Astrocyte (in vitro differentiated cells and primary cell): Measurements from ENCODE around the gene HOXA5. TPM values are rescaled to one million over a fixed set of nuclear protein-coding genes. Genes with fewer than 3 reads are reported as not detected.
A peak's percentile ranks its signal among the peaks of the same experiment; 100 is the strongest.

ENCODE experiments used
- DNase-seq: peaks from one replicate; pipeline ENCODE4 v3.0.0-alpha.2; 2010; ENCODE audit warnings: low read depth
- FAIRE-seq: peaks from 2 replicates; lab custom pipeline; 2011; peaks lifted over from hg19 to GRCh38; lab: Jason Lieb, UNC
- H2AFZ ChIP-seq: 2 replicates; pipeline ENCODE4 v1.6.0; 2012; ENCODE audit warnings: low read depth, low read length, inconsistent platforms
- H3K27ac ChIP-seq: 2 replicates; pipeline ENCODE4 v1.5.1; 2011; ENCODE audit warnings: low read depth, low read length, inconsistent platforms
- H3K27me3 ChIP-seq: 2 replicates; pipeline ENCODE4 v1.6.0; 2011; ENCODE audit warnings: low read length, inconsistent platforms; ENCODE audit not compliant: insufficient read depth
- H3K36me3 ChIP-seq: 2 replicates; pipeline ENCODE4 v1.5.1; 2011; ENCODE audit warnings: low read length, inconsistent platforms; ENCODE audit not compliant: insufficient read depth
- H3K4me1 ChIP-seq: 2 replicates; pipeline ENCODE4 v1.5.1; 2011; ENCODE audit warnings: low read length, inconsistent platforms; ENCODE audit not compliant: insufficient read depth
- H3K4me2 ChIP-seq: 2 replicates; pipeline ENCODE4 v1.6.0; 2012; ENCODE audit warnings: low read length, inconsistent platforms
- H3K4me3 ChIP-seq: 2 replicates; pipeline ENCODE4 v1.5.1; 2011; ENCODE audit warnings: low read depth, mild to moderate bottlenecking, low read length, inconsistent platforms; ENCODE audit not compliant: insufficient read depth
- H3K79me2 ChIP-seq: 2 replicates; pipeline ENCODE4 v1.6.0; 2012; ENCODE audit warnings: mild to moderate bottlenecking, low read length, inconsistent platforms; ENCODE audit not compliant: insufficient read depth
- H3K9ac ChIP-seq: 2 replicates; pipeline ENCODE4 v1.6.0; 2012; ENCODE audit warnings: mild to moderate bottlenecking, low read length, inconsistent platforms
- H3K9me3 ChIP-seq: 2 replicates; pipeline ENCODE4 v1.5.1; 2012; ENCODE audit warnings: low read depth, mild to moderate bottlenecking, low read length, inconsistent platforms; ENCODE audit not compliant: insufficient read depth
- H4K20me1 ChIP-seq: 2 replicates; pipeline ENCODE4 v1.6.0; 2012; ENCODE audit warnings: low read length, inconsistent platforms; ENCODE audit not compliant: insufficient read depth
- H3K27ac Mint-ChIP-seq: one replicate; pipeline ENCODE4 v1.8.0; 2021; ENCODE audit warnings: mild to moderate bottlenecking, mixed read lengths; ENCODE audit not compliant: unreplicated experiment
- H3K27me3 Mint-ChIP-seq: one replicate; pipeline ENCODE4 v1.8.0; 2021; ENCODE audit warnings: low read depth, mixed read lengths; ENCODE audit not compliant: unreplicated experiment
- H3K36me3 Mint-ChIP-seq: one replicate; pipeline ENCODE4 v1.8.0; 2021; ENCODE audit warnings: low read depth, mixed read lengths; ENCODE audit not compliant: unreplicated experiment
- H3K4me1 Mint-ChIP-seq: one replicate; pipeline ENCODE4 v1.8.0; 2021; ENCODE audit warnings: low read depth, mixed read lengths; ENCODE audit not compliant: unreplicated experiment
- H3K4me3 Mint-ChIP-seq: one replicate; pipeline ENCODE4 v1.8.0; 2021; ENCODE audit warnings: mild to moderate bottlenecking, moderate library complexity, mixed read lengths; ENCODE audit not compliant: unreplicated experiment
- H3K9me3 Mint-ChIP-seq: one replicate; pipeline ENCODE4 v1.8.0; 2021; ENCODE audit warnings: mild to moderate bottlenecking, mixed read lengths; ENCODE audit not compliant: unreplicated experiment
- EZH2 ChIP-seq: IDR thresholded peaks from 2 replicates; pipeline ENCODE4 v1.6.1; 2012; ENCODE audit warnings: mild to moderate bottlenecking, low read length, inconsistent platforms; ENCODE audit not compliant: insufficient read depth
- total RNA-seq: library from RNA; stranded (reverse); gene quantifications from 2 replicates; pipeline ENCODE4 v1.2.1, GENCODE V29; 2021
- TF ChIP-seq, protein P1 (sequence below): IDR thresholded peaks from 2 replicates; pipeline ENCODE4 v1.5.1; 2011; ENCODE audit warnings: low read depth, mild to moderate bottlenecking, inconsistent platforms, low read length, moderate library complexity; ENCODE audit not compliant: insufficient read depth

Gene HOXA5
- total RNA-seq, 1 donor from 2014 or later = not detected

DNA sequence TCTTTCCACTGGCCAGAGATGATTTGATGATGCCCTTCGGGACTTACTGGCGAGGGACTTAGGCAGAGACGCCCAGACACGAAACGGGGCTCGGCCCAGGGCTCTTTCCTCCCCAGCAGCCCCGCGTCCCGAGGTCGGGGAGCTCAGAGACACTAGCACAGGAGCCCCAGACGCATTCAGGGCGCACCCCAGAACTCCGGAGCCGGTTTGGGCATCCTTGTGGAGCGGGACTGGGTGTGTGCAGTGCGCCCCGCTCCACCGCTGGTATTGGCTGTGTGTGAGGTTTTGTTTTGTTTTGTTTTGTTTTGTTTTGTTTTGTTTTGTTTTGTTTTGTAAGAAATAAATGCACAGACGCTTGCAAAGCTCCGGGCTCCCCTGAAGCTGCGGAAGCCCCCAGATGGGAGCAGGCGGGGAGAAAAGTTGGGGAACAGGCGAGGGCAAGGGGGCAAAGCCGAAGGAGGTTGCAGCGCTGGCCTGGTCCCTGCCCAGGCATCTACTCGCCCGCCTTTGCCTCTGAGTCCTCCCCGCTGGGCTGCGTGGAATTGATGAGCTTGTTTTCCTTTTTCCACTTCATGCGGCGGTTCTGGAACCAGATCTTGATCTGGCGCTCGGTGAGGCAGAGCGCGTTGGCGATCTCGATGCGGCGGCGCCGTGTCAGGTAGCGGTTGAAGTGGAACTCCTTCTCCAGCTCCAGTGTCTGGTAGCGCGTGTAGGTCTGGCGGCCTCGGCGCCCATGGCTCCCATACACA is 1.9 kb upstream of the HOXA5 start:
- peaks cover 96% of the 10 kb centered on the region for H3K27me3 ChIP-seq
- H3K79me2 ChIP-seq = no peaks in the 10 kb centered on the region
- Mint-ChIP-seq H3K9me3 (peaks cover 52% of the 10 kb centered on the region), H3K27me3 (peaks cover 89% of the 10 kb centered on the region), H3K27ac (no peak overlapping the region), H3K4me3 (no peak overlapping the region), H3K4me1 (no peaks in the 10 kb centered on the region), H3K36me3 (peaks cover 3% of the 10 kb centered on the region)
- no peak overlapping the region for H3K4me3 ChIP-seq
- no peak overlapping the region for H3K9ac ChIP-seq
- H4K20me1 ChIP-seq = peaks cover 2% of the 10 kb centered on the region
- FAIRE-seq (no peak), DNase-seq (no peak)
- no peaks in the 10 kb centered on the region for H3K36me3 ChIP-seq
- no peaks in the 10 kb centered on the region for H3K4me1 ChIP-seq
- no peak overlapping the region for H2AFZ ChIP-seq
- TF ChIP-seq, protein P1, sequence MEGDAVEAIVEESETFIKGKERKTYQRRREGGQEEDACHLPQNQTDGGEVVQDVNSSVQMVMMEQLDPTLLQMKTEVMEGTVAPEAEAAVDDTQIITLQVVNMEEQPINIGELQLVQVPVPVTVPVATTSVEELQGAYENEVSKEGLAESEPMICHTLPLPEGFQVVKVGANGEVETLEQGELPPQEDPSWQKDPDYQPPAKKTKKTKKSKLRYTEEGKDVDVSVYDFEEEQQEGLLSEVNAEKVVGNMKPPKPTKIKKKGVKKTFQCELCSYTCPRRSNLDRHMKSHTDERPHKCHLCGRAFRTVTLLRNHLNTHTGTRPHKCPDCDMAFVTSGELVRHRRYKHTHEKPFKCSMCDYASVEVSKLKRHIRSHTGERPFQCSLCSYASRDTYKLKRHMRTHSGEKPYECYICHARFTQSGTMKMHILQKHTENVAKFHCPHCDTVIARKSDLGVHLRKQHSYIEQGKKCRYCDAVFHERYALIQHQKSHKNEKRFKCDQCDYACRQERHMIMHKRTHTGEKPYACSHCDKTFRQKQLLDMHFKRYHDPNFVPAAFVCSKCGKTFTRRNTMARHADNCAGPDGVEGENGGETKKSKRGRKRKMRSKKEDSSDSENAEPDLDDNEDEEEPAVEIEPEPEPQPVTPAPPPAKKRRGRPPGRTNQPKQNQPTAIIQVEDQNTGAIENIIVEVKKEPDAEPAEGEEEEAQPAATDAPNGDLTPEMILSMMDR = no peak
- TF ChIP-seq EZH2 = peak; percentile 79
- H3K4me2 ChIP-seq = peak overlapping the region; percentile 33
- peaks cover 18% of the 10 kb centered on the region for H3K9me3 ChIP-seq
- no peak overlapping the region for H3K27ac ChIP-seq

DNA sequence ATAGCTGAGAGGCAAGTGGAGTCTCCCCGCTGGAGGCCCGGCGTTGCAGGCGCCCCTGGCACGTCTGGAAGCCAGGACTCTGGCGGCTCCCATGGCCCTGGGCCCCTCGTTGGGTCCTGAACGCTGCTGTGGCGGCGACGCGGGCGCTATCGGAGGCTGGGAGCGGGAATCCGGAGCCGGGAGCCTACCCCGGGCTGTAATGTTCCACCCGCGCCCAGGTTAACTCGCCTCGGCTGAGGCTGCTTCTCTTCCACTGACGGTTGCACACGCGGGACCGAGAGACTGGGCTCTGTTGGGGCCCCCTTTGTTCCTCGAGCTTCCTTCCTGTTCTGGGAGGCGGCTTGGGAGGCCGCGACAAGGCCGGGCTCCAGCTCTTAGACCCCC is 1.3 kb upstream of the HOXA5 start:
- Mint-ChIP-seq H3K27ac (no peak overlapping the region), H3K27me3 (peaks cover 89% of the 10 kb centered on the region), H3K4me3 (no peak overlapping the region), H3K4me1 (no peaks in the 10 kb centered on the region), H3K9me3 (peaks cover 52% of the 10 kb centered on the region), H3K36me3 (peaks cover 3% of the 10 kb centered on the region)
- H3K27ac ChIP-seq = no peak overlapping the region
- H3K4me2 ChIP-seq = peak overlapping the region; percentile 33
- TF ChIP-seq, protein P1 = no peak
- H3K9me3 ChIP-seq = peaks cover 18% of the 10 kb centered on the region
- H3K27me3 ChIP-seq = peaks cover 97% of the 10 kb centered on the region
- no peaks in the 10 kb centered on the region for H3K4me1 ChIP-seq
- no peaks in the 10 kb centered on the region for H3K79me2 ChIP-seq
- no peak overlapping the region for H3K9ac ChIP-seq
- H3K4me3 ChIP-seq = no peak overlapping the region
- FAIRE-seq = no peak
- H4K20me1 ChIP-seq = peaks cover 2% of the 10 kb centered on the region
- no peak overlapping the region for H2AFZ ChIP-seq
- H3K36me3 ChIP-seq = no peaks in the 10 kb centered on the region
- DNase-seq = no peak
